SKM-1 (cell line): ENCODE measurements around the gene NEK6.

ENCODE experiments used
- DNase-seq: peaks from one replicate; lab custom pipeline; 2025; ENCODE audit not compliant: unreplicated experiment; lab: John Stamatoyannopoulos, UW

The NEK6 gene

GRCh38 chr9:124312290-124313265 lies 54.8 kb downstream of the NEK6 start:
- no peak for DNase-seq

GRCh38 chr9:124313940-124314339 lies 56.2 kb downstream of the NEK6 start:
- DNase-seq = no peak

GRCh38 chr9:124315882-124316281 lies 58.1 kb downstream of the NEK6 start:
- no peak for DNase-seq

DNA sequence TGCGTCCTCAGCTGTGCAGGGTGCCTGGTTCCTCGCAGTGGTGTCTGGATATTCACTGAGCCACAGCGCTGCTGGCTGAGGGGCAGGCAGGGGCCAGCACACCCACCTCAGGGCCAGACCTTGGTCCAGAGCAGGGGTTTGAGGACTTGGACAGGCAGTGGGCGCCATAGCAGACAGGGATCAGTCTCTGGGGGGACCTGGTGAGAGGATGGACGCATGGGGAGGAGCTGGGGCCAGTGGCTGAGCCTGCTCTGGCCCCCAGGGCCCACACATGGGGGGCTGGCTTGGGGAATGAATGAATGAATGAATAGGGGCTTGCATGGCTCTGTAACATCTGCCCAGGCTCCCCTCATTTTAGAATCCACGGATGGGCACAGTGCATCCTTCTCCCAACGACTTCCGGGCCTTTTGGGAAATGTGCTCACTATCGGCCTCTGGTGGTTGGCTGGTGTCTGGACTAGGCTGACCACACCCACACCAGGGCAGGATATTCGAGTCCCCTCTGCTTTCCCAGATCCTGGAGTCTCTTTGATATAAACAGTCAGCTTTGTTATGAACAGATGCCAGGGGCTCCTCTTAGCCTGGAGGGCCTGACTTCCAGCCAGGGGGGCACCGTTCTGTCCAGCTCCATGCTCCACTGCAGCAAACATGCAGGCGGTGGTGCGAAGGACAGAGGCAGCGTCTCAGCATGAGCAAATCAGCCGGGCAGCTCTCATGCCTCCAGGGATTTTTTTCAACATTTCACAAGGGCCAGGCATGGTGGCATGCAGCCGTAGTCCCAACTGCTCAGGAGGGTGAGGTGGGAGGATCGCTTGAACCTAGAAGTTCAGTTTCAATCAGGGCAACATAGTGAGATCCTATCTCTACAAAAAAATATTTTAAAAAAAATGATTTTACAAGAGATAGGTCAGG lies 62.6 kb downstream of the NEK6 start:
- DNase-seq = peak; percentile 7

GRCh38 chr9:124321416-124321815 lies 63.7 kb downstream of the NEK6 start:
- DNase-seq = no peak

DNA sequence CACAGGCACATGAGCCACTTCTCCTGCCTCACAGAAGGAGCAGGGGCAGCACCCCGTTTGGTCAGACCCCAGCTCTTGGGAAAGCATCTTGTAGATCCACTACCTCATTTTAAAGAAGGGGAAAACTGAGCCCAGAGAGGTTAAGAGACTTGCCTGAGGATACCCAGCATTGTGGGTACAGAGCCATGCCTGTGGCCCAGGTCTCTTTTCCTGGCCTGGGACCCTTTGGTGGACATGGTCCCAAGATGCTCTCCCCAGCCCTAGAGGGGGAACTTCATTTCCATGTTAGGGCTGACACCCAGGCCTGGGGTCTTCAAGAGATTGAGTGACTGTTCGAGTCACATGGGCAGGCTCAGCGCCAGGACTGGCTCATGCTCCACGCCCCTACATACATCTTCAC lies 64.2 kb downstream of the NEK6 start:
- no peak for DNase-seq

GRCh38 chr9:124322618-124323432 lies 65.1 kb downstream of the NEK6 start:
- peak; percentile 75 for DNase-seq

- DNase-seq = no peak
Observed at GRCh38 chr9:124323904-124324303, 66.2 kb downstream of the NEK6 start.

- no peak for DNase-seq
Observed at GRCh38 chr9:124325816-124326215, 68.1 kb downstream of the NEK6 start.

DNA sequence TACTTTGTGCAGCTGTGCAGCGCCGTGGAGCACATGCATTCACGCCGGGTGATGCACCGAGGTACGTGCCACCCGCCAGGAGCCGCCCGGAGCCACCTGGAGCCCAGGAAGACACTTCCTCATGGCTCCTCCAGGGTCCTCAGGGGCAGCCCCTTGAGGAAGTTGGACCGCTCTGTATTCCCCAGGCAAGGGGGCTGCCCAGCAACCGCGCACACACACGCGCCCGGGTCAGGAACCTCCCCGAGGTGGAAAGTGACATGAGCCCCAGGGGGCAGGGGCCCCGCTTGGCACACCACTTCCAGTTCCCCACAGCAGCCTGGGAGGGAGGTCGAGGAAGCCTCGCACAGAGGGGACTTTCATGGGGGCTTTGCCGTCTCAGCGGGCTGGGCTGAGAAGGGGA lies 68.6 kb downstream of the NEK6 start:
- DNase-seq = no peak

GRCh38 chr9:124327491-124327890 lies 69.7 kb downstream of the NEK6 start:
- no peak for DNase-seq

DNA sequence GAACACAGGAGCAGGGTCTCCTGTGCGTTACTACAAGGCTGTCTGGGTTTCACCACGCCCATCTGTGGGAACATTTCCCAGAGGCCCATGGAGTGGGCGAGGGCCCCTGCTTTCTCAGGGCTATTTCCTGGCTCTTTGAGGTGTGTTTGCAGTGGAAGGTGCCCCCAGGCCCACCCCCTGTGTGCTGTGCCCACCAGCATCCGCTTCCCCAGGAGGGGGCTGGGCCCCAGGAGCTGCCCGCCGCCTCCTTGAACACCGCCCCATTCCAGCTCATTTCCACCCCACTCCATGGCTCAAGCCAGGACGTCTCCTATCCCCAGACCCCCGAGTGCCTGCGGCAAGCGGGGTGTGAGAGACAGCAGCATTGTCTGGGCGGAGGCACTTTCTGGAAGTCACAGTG lies 70.5 kb downstream of the NEK6 start:
- DNase-seq = no peak

GRCh38 chr9:124329206-124329792 lies 71.5 kb downstream of the NEK6 start:
- DNase-seq = no peak

GRCh38 chr9:124330011-124330697 lies 72.4 kb downstream of the NEK6 start:
- no peak for DNase-seq

- no peak for DNase-seq
Observed at GRCh38 chr9:124331580-124331979, 73.8 kb downstream of the NEK6 start.

GRCh38 chr9:124332361-124333202 lies 74.8 kb downstream of the NEK6 start:
- no peak for DNase-seq

DNA sequence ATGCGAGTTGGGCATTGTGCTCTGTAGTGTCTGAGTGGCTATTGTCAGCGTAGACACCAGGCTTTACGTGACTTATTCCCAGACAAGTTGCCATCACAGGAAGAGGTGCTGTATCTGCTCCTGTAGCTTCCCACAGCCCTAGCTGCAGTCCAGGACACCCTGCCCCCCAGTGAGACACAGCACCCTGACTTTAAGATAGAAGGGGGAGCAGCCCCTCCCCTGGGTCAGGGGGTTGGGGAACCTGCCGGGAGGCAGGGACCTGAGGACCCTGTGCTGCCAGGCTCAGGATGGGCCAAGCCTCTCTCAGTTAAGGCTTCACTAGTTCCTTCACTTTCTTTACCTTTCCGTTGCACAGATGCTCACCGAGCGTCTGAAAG lies 75.4 kb downstream of the NEK6 start:
- no peak for DNase-seq

DNA sequence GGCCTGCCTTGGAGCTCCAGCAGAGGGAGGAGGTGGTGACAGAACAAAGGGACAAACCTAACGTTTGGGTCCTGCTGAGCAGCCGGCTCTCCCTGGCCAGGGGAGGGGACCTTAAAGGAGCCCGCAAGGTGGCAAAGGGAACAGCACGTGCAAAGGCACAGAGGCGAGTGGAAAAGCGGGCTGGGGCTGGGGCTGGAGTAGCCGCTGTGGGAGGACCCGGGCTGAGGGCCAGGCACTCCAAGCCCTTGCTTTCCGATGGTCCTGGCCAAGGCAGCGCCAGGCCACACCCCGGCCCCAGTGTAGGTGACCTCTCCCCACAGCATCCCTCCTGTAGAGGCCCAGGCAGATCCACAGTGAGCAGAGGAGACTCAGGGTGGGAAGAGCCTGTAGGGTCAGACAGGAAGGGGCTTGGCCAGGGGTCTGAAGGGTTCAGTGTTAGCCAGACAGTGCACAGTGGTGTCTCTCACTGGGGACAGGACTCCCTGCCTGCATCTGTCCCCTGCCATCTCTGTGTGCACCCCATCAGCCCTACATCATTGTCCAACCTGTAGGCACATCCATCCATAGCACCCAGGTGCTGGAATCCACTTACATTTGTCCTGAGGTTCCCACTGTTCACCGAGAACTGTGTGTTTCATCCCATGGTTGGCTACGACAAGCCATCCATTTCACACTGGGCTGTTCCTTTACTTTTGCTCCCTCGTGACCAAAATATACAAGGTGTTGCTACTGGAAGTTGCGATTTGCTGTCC lies 77.0 kb downstream of the NEK6 start:
- DNase-seq = no peak
